Measurements from ENCODE around the gene ENPP3.

DNA sequence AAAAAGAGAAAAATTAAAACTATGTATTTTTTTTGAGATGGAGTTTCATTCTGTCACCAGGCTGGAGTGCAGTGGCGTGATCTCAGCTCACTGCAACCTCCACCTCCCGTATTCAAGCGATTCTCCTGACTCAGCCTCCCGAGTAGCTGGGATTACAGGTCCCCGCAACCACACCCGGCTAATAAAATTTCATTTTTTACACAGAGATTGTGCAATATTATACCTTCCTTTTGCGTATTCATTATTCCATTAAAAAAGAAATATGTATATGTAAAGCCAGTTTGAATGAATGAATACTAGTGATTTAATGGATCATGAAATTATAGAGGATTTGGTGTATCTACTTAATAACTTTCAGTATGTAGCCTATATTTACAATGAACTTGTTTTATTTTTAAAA lies 111.9 kb downstream of the ENPP3 start:
- TF ChIP-seq, protein P1, sequence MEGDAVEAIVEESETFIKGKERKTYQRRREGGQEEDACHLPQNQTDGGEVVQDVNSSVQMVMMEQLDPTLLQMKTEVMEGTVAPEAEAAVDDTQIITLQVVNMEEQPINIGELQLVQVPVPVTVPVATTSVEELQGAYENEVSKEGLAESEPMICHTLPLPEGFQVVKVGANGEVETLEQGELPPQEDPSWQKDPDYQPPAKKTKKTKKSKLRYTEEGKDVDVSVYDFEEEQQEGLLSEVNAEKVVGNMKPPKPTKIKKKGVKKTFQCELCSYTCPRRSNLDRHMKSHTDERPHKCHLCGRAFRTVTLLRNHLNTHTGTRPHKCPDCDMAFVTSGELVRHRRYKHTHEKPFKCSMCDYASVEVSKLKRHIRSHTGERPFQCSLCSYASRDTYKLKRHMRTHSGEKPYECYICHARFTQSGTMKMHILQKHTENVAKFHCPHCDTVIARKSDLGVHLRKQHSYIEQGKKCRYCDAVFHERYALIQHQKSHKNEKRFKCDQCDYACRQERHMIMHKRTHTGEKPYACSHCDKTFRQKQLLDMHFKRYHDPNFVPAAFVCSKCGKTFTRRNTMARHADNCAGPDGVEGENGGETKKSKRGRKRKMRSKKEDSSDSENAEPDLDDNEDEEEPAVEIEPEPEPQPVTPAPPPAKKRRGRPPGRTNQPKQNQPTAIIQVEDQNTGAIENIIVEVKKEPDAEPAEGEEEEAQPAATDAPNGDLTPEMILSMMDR (conservative IDR thresholded peaks at IDR 0.05; ENCODE audit: low read depth in 2 of 2): no peak
- TF ChIP-seq CREB1 (CRISPR knock-in tag; IDR thresholded peaks at IDR 0.05; ENCODE audit: low read depth) (no peak), EZH2 (IDR thresholded peaks at IDR 0.05; ENCODE audit: low read depth, unreplicated experiment) (no peak), EZH2phosphoT487 (IDR thresholded peaks at IDR 0.05; ENCODE audit: unreplicated experiment) (no peak), ZNF331 (CRISPR knock-in tag; IDR thresholded peaks at IDR 0.05; ENCODE audit: low read depth) (no peak), POLR2AphosphoS5 (IDR thresholded peaks at IDR 0.05; ENCODE audit: low read depth) (no peak), ZNF114 (CRISPR knock-in tag; IDR thresholded peaks at IDR 0.05) (no peak), JUNB (IDR thresholded peaks at IDR 0.05; ENCODE audit: unreplicated experiment) (no peak)
- TF ChIP-seq, protein P2, sequence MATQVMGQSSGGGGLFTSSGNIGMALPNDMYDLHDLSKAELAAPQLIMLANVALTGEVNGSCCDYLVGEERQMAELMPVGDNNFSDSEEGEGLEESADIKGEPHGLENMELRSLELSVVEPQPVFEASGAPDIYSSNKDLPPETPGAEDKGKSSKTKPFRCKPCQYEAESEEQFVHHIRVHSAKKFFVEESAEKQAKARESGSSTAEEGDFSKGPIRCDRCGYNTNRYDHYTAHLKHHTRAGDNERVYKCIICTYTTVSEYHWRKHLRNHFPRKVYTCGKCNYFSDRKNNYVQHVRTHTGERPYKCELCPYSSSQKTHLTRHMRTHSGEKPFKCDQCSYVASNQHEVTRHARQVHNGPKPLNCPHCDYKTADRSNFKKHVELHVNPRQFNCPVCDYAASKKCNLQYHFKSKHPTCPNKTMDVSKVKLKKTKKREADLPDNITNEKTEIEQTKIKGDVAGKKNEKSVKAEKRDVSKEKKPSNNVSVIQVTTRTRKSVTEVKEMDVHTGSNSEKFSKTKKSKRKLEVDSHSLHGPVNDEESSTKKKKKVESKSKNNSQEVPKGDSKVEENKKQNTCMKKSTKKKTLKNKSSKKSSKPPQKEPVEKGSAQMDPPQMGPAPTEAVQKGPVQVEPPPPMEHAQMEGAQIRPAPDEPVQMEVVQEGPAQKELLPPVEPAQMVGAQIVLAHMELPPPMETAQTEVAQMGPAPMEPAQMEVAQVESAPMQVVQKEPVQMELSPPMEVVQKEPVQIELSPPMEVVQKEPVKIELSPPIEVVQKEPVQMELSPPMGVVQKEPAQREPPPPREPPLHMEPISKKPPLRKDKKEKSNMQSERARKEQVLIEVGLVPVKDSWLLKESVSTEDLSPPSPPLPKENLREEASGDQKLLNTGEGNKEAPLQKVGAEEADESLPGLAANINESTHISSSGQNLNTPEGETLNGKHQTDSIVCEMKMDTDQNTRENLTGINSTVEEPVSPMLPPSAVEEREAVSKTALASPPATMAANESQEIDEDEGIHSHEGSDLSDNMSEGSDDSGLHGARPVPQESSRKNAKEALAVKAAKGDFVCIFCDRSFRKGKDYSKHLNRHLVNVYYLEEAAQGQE (IDR thresholded peaks at IDR 0.05; ENCODE audit: unreplicated experiment): no peak
- TF ChIP-seq, protein P3, sequence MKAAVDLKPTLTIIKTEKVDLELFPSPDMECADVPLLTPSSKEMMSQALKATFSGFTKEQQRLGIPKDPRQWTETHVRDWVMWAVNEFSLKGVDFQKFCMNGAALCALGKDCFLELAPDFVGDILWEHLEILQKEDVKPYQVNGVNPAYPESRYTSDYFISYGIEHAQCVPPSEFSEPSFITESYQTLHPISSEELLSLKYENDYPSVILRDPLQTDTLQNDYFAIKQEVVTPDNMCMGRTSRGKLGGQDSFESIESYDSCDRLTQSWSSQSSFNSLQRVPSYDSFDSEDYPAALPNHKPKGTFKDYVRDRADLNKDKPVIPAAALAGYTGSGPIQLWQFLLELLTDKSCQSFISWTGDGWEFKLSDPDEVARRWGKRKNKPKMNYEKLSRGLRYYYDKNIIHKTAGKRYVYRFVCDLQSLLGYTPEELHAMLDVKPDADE (IDR thresholded peaks at IDR 0.05): no peak
